Esophagus squamous epithelium (tissue), 4 donors: Measurements from ENCODE around the gene NUP35.

Source experiments
- POLR2A ChIP-seq, 4 donors: fragments of 450-650 bp; IDR thresholded peaks; one replicate each; pipeline ENCODE4 v1.6.1; 2017; ENCODE audit warnings: antibody characterized with exemption in 4 of 4, mild to moderate bottlenecking in 4 of 4, moderate library complexity in 3 of 4
- TF ChIP-seq, protein P1 (sequence below), 6 experiments: fragments of 450-650 bp in 4 of 6; fragments of 200-600 bp in 2 of 6; sonication (generic) in 2 of 6; IDR thresholded peaks; one replicate each; pipeline ENCODE4 v1.5.1; 2016 to 2019; ENCODE audit warnings: antibody characterized with exemption in 6 of 6, mild to moderate bottlenecking in 4 of 6, moderate library complexity in 4 of 6

DNA sequence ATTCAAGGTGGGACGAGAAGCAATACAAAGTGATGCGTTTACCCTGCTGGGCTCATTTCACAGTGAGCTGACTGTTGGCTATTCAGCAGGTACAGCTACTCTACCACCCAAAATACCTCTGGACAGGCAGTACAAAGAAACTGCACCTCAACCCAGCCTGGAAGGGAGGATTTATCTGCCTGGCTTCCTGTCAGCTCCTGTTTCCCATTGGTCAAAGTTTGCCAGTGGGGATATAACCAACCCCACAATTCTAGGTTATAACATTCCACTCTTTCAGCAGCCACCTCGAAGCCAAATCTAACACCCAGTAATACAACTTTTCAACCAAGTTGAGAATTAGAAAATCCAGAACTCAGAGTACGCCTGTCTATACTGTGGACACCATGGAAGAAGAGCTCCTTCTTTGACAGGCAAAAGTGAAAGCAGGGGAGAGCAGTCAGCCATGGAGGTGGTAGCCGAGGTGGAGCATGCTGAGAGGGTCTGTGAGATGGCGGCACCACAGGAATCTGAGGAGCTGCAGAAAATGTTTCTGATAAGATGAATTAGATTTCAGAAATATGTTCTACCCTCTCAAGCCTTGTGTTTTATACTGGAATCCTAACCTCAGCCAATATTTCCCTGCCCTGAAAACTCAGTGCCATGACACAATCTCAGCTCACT, 34.9 kb upstream of the NUP35 start:
- TF ChIP-seq, protein P1, sequence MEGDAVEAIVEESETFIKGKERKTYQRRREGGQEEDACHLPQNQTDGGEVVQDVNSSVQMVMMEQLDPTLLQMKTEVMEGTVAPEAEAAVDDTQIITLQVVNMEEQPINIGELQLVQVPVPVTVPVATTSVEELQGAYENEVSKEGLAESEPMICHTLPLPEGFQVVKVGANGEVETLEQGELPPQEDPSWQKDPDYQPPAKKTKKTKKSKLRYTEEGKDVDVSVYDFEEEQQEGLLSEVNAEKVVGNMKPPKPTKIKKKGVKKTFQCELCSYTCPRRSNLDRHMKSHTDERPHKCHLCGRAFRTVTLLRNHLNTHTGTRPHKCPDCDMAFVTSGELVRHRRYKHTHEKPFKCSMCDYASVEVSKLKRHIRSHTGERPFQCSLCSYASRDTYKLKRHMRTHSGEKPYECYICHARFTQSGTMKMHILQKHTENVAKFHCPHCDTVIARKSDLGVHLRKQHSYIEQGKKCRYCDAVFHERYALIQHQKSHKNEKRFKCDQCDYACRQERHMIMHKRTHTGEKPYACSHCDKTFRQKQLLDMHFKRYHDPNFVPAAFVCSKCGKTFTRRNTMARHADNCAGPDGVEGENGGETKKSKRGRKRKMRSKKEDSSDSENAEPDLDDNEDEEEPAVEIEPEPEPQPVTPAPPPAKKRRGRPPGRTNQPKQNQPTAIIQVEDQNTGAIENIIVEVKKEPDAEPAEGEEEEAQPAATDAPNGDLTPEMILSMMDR (IDR thresholded peaks at IDR 0.05) = no peak
- TF ChIP-seq POLR2A (IDR thresholded peaks at IDR 0.05) = no peak
